ENCODE data around the gene ABLIM1.

Gene ABLIM1

GRCh38 chr10:114491419-114491818 lies 166.7 kb downstream of the ABLIM1 start:
- Histone ChIP-seq H3K4me3 (ENCODE audit: low read depth, low read length) (no peak overlapping the region), H3K9me3 (ENCODE audit: control insufficient read depth, insufficient read depth, low read depth, low read length) (no peaks in the 10 kb centered on the region), H3K36me3 (ENCODE audit: control insufficient read depth in 2 of 2, insufficient read depth in 1 of 2, low read length in 2 of 2) (peaks cover 0 to 3% of the 10 kb centered on the region in 2 experiments; a peak in 2 of 3 replicates), H3K27ac (ENCODE audit: extremely low read depth, low read depth, low read length) (no peak overlapping the region), H3K4me1 (ENCODE audit: control insufficient read depth, insufficient read depth, low read length) (0 out of 2 replicates have a peak, but pooled peaks cover 3% of the 10 kb centered on the region)
- ChIA-PET POLR2A (no interaction called here), CTCF (interaction anchor here (0.5 to 1.3 kb wide), 3 partner anchors 20 to 326 kb away, joined by 3 to 4 read pairs (median 3); no protein-coding TSS in a partner anchor)
- TF ChIP-seq, protein P1, sequence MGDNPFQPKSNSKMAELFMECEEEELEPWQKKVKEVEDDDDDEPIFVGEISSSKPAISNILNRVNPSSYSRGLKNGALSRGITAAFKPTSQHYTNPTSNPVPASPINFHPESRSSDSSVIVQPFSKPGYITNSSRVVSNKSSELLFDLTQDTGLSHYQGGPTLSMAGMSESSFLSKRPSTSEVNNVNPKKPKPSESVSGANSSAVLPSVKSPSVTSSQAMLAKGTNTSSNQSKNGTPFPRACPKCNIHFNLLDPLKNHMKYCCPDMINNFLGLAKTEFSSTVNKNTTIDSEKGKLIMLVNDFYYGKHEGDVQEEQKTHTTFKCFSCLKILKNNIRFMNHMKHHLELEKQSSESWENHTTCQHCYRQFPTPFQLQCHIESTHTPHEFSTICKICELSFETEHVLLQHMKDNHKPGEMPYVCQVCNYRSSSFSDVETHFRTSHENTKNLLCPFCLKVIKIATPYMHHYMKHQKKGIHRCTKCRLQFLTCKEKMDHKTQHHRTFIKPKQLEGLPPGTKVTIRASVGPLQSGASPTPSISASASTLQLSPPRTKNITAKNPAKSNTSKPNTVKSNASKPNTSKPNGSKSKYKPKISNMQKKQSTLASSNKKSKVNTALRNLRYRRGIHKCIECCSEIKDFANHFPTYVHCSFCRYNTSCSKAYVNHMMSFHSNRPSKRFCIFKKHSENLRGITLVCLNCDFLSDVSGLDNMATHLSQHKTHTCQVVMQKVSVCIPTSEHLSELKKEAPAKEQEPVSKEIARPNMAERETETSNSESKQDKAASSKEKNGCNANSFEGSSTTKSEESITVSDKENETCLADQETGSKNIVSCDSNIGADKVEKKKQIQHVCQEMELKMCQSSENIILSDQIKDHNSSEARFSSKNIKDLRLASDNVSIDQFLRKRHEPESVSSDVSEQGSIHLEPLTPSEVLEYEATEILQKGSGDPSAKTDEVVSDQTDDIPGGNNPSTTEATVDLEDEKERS (tag by site-specific recombination; IDR thresholded peaks at IDR 0.05), result no peak
- TF ChIP-seq ZNF23 (tag by site-specific recombination; IDR thresholded peaks at IDR 0.05; ENCODE audit: borderline replicate concordance) (no peak), MZF1 (tag by site-specific recombination; IDR thresholded peaks at IDR 0.05; ENCODE audit: borderline replicate concordance) (no peak), ZNF146 (tag by site-specific recombination; IDR thresholded peaks at IDR 0.05) (no peak), ZNF211 (tag by site-specific recombination; IDR thresholded peaks at IDR 0.05; ENCODE audit: low read depth) (no peak), ZNF624 (tag by site-specific recombination; IDR thresholded peaks at IDR 0.05) (no peak), HOXD13 (CRISPR knock-in tag; IDR thresholded peaks at IDR 0.05; ENCODE audit: borderline replicate concordance) (no peak)
- TF ChIP-seq, protein P2, sequence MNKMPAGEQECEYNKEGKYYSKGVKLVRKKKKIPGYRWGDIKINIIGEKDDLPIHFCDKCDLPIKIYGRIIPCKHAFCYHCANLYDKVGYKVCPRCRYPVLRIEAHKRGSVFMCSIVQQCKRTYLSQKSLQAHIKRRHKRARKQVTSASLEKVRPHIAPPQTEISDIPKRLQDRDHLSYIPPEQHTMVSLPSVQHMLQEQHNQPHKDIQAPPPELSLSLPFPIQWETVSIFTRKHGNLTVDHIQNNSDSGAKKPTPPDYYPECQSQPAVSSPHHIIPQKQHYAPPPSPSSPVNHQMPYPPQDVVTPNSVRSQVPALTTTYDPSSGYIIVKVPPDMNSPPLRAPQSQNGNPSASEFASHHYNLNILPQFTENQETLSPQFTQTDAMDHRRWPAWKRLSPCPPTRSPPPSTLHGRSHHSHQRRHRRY (tag by site-specific recombination; IDR thresholded peaks at IDR 0.05), result no peak

GRCh38 chr10:114489521-114490310 lies 168.4 kb downstream of the ABLIM1 start:
- H3K4me3 ChIP-seq (ENCODE audit: low read depth, low read length), result no peak overlapping the region
- peaks cover 0 to 4% of the 10 kb centered on the region in 2 experiments; a peak in 2 of 3 replicates for H3K36me3 ChIP-seq (ENCODE audit: control insufficient read depth in 2 of 2, insufficient read depth in 1 of 2, low read length in 2 of 2)
- H3K27ac ChIP-seq (ENCODE audit: extremely low read depth, low read depth, low read length), result no peak overlapping the region
- ChIA-PET CTCF (interaction anchor here (0.7 to 1.2 kb wide), 6 partner anchors 18 to 186 kb away, joined by 3 to 5 read pairs (median 3); no protein-coding TSS in a partner anchor), POLR2A (no interaction called here)
- 0 out of 2 replicates have a peak, but pooled peaks cover 3% of the 10 kb centered on the region for H3K4me1 ChIP-seq (ENCODE audit: control insufficient read depth, insufficient read depth, low read length)
- H3K9me3 ChIP-seq (ENCODE audit: control insufficient read depth, insufficient read depth, low read depth, low read length), result no peaks in the 10 kb centered on the region
- TF ChIP-seq, protein P3, sequence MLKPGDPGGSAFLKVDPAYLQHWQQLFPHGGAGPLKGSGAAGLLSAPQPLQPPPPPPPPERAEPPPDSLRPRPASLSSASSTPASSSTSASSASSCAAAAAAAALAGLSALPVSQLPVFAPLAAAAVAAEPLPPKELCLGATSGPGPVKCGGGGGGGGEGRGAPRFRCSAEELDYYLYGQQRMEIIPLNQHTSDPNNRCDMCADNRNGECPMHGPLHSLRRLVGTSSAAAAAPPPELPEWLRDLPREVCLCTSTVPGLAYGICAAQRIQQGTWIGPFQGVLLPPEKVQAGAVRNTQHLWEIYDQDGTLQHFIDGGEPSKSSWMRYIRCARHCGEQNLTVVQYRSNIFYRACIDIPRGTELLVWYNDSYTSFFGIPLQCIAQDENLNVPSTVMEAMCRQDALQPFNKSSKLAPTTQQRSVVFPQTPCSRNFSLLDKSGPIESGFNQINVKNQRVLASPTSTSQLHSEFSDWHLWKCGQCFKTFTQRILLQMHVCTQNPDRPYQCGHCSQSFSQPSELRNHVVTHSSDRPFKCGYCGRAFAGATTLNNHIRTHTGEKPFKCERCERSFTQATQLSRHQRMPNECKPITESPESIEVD (tag by site-specific recombination; IDR thresholded peaks at IDR 0.05), result no peak
- no peak for TF ChIP-seq REPIN1 (tag by site-specific recombination; IDR thresholded peaks at IDR 0.05; ENCODE audit: low read depth)
- TF ChIP-seq ZNF174 (tag by site-specific recombination; IDR thresholded peaks at IDR 0.05), result no peak
- TF ChIP-seq ZNF248 (tag by site-specific recombination; IDR thresholded peaks at IDR 0.05), result no peak
- TF ChIP-seq ZNF114 (tag by site-specific recombination; IDR thresholded peaks at IDR 0.05), result no peak
- no peak for TF ChIP-seq ZFP37 (tag by site-specific recombination; IDR thresholded peaks at IDR 0.05)
- no peak for TF ChIP-seq ATF2 (tag by site-specific recombination; IDR thresholded peaks at IDR 0.05; ENCODE audit: low read depth)
- no peak for TF ChIP-seq ZNF416 (tag by site-specific recombination; IDR thresholded peaks at IDR 0.05)
- no peak for TF ChIP-seq ZNF426 (tag by site-specific recombination; IDR thresholded peaks at IDR 0.05)
- TF ChIP-seq ZNF423 (tag by site-specific recombination; IDR thresholded peaks at IDR 0.05), result no peak
